HepG2 (cell line): ENCODE results near the gene F12. TPM values are rescaled to one million over a fixed set of nuclear protein-coding genes. Genes with fewer than 3 reads are reported as not detected.

ENCODE experiments used
- ATAD3A ChIP-seq: sonication (generic); formaldehyde crosslinking; IDR thresholded peaks from 2 replicates; pipeline ENCODE4 v1.4.0; 2020; ENCODE audit warnings: missing genetic modification reagents
- GATA4 ChIP-seq: sonication (generic); IDR thresholded peaks from 2 replicates; pipeline ENCODE4 v1.6.1; 2016; ENCODE audit warnings: antibody characterized with exemption, low read depth, borderline replicate concordance
- GTF2F1 ChIP-seq: fragments of 150-350 bp; IDR thresholded peaks from 2 replicates; pipeline ENCODE4 v1.6.1; 2014; ENCODE audit warnings: low read length
- MAZ ChIP-seq, 2 experiments: sonication (generic) in 1 of 2; formaldehyde crosslinking in 1 of 2; IDR thresholded peaks; 2 replicates each; pipeline versions ENCODE4 v1.5.0 to v1.6.1; 2012 to 2020; ENCODE audit warnings: low read depth in 2 of 2, mild to moderate bottlenecking in 2 of 2, borderline replicate concordance in 1 of 2, improper control_type of control experiment in 1 of 2, low read length in 1 of 2, missing genetic modification reagents in 1 of 2, moderate library complexity in 1 of 2
- NFE2L2 ChIP-seq: fragments of 150-350 bp; IDR thresholded peaks from 2 replicates; pipeline ENCODE4 v1.6.1; 2014; ENCODE audit warnings: low read length
- PAF1 ChIP-seq: IDR thresholded peaks from 2 replicates; pipeline ENCODE4 v1.6.1; 2016; ENCODE audit warnings: missing genetic modification reagents, missing compliant biosample characterization
- POLR2AphosphoS2 ChIP-seq: IDR thresholded peaks from 2 replicates; pipeline ENCODE4 v1.6.1; 2011; ENCODE audit warnings: low read depth, low read length, improper control_type of control experiment
- RERE ChIP-seq: IDR thresholded peaks from 2 replicates; pipeline ENCODE4 v1.6.1; 2016; ENCODE audit warnings: low read depth, missing genetic modification reagents, missing compliant biosample characterization
- SIX1 ChIP-seq: sonication (generic); formaldehyde crosslinking; IDR thresholded peaks from 2 replicates; pipeline ENCODE4 v1.4.0; 2020; ENCODE audit warnings: missing genetic modification reagents, borderline replicate concordance
- SNAI1 ChIP-seq: sonication (generic); formaldehyde crosslinking; IDR thresholded peaks from 2 replicates; pipeline ENCODE4 v1.5.0; 2020; ENCODE audit warnings: mild to moderate bottlenecking, missing genetic modification reagents, borderline replicate concordance
- THYN1 ChIP-seq: sonication (generic); formaldehyde crosslinking; IDR thresholded peaks from 2 replicates; pipeline ENCODE4 v1.8.1; 2023; ENCODE audit warnings: low read depth, mild to moderate bottlenecking, moderate library complexity, missing genetic modification reagents, borderline replicate concordance
- ZBTB25 ChIP-seq: IDR thresholded peaks from 2 replicates; pipeline ENCODE4 v1.6.1; 2018; ENCODE audit warnings: missing genetic modification reagents
- ZMYM2 ChIP-seq: sonication (generic); formaldehyde crosslinking; IDR thresholded peaks from 2 replicates; pipeline ENCODE4 v1.8.0; 2022; ENCODE audit warnings: mild to moderate bottlenecking, missing genetic modification reagents
- ZNF18 ChIP-seq: sonication (generic); formaldehyde crosslinking; IDR thresholded peaks from 2 replicates; pipeline ENCODE4 v1.8.0; 2022; ENCODE audit warnings: mild to moderate bottlenecking, missing genetic modification reagents; ENCODE audit not compliant: insufficient replicate concordance
- ZNF501 ChIP-seq: sonication (generic); formaldehyde crosslinking; IDR thresholded peaks from 2 replicates; pipeline ENCODE4 v1.5.1; 2020; ENCODE audit warnings: mild to moderate bottlenecking, moderate library complexity, missing genetic modification reagents
- ZNF567 ChIP-seq: sonication (generic); formaldehyde crosslinking; IDR thresholded peaks from 2 replicates; pipeline ENCODE4 v1.8.1; 2023; ENCODE audit warnings: mild to moderate bottlenecking, missing genetic modification reagents, borderline replicate concordance
- ZNF761 ChIP-seq: sonication (generic); formaldehyde crosslinking; conservative IDR thresholded peaks from 2 replicates; pipeline ENCODE4 v1.4.0; 2020; ENCODE audit warnings: mild to moderate bottlenecking, missing genetic modification reagents
- ZNF775 ChIP-seq: sonication (generic); formaldehyde crosslinking; IDR thresholded peaks from 2 replicates; pipeline ENCODE4 v1.4.0; 2020; ENCODE audit warnings: missing genetic modification reagents, mild to moderate bottlenecking, moderate library complexity, borderline replicate concordance
- ZSCAN20 ChIP-seq: sonication (generic); formaldehyde crosslinking; IDR thresholded peaks from 2 replicates; pipeline ENCODE4 v1.4.0; 2020; ENCODE audit warnings: missing genetic modification reagents, mild to moderate bottlenecking, borderline replicate concordance
- polyA plus RNA-seq, 8 experiments: library from polyadenylated mRNA; depleted of rRNA in 3 of 8; stranded (reverse) in 7 of 8; unstranded in 1 of 8; fragments of >200 nt; fragmentation: Illumina TruSeq in 4 of 8; extraction: Trizol in 4 of 8; gene quantifications; 2 replicates each; pipeline versions ENCODE4 v1.2.1 to v1.2.3, GENCODE V29; 2011 to 2016; ENCODE audit warnings: low read depth in 4 of 8, missing spikeins in 1 of 8, mixed read lengths in 1 of 8; ENCODE audit not compliant: insufficient read depth in 1 of 8
- total RNA-seq, 5 experiments: library from RNA; depleted of rRNA; stranded (reverse); fragments of >200 nt; fragmentation: Illumina TruSeq; extraction: Trizol; gene quantifications; 2 replicates each; pipeline ENCODE4 v1.2.3, GENCODE V29; 2016; ENCODE audit warnings: low read depth in 1 of 5
- TF ChIP-seq, protein P1 (sequence below): sonication (generic); formaldehyde crosslinking; IDR thresholded peaks from 2 replicates; pipeline ENCODE4 v1.4.0; 2020; ENCODE audit warnings: missing genetic modification reagents, borderline replicate concordance

Gene F12
- total and polyA plus RNA-seq, 2 of the 13 experiments (the other 11 are each of a cell fraction or from before 2014, with no cell fraction given) = 2.5 to 3.0 TPM

DNA sequence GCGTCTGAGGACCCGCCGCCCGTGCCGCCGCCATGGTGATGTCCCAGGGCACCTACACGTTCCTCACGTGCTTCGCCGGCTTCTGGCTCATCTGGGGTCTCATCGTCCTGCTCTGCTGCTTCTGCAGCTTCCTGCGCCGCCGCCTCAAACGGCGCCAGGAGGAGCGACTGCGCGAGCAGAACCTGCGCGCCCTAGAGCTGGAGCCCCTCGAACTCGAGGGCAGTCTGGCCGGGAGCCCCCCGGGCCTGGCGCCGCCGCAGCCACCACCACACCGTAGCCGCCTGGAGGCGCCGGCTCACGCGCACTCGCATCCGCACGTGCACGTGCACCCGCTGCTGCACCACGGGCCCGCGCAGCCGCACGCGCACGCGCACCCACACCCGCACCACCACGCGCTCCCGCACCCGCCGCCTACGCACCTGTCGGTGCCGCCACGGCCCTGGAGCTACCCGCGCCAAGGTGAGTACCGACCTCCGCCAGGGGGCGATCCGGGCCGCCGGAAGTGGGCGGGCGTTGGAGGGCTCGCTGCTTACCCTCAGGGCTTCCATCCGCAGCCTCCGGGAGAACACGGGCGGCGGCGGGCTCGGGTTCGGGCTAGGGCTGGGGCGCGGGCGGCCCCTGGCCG is 45.8 kb upstream of the F12 start (continued):
- TF ChIP-seq, protein P1, sequence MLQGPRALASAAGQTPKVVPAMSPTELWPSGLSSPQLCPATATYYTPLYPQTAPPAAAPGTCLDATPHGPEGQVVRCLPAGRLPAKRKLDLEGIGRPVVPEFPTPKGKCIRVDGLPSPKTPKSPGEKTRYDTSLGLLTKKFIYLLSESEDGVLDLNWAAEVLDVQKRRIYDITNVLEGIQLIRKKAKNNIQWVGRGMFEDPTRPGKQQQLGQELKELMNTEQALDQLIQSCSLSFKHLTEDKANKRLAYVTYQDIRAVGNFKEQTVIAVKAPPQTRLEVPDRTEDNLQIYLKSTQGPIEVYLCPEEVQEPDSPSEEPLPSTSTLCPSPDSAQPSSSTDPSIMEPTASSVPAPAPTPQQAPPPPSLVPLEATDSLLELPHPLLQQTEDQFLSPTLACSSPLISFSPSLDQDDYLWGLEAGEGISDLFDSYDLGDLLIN (CRISPR knock-in tag) = no peak
- TF ChIP-seq SNAI1 (CRISPR knock-in tag) (peak; percentile 72; the same call in 1 of the 2 replicates), ZNF567 (CRISPR knock-in tag) (0 out of 2 replicates have a peak, but pooled peaks have one; percentile 30), THYN1 (CRISPR knock-in tag) (peak; percentile 80; the same call in 1 of the 2 replicates), ATAD3A (no peak), POLR2AphosphoS2 (no peak), NFE2L2 (no peak), GATA4 (no peak), ZNF761 (CRISPR knock-in tag) (no peak), ZMYM2 (CRISPR knock-in tag) (no peak), ZNF775 (CRISPR knock-in tag) (no peak), PAF1 (CRISPR knock-in tag) (no peak), RERE (no peak; the same call in 1 of the 2 replicates), SIX1 (CRISPR knock-in tag) (no peak), ZBTB25 (CRISPR knock-in tag) (peak; percentile 89; the same call in 1 of the 2 replicates), ZNF18 (CRISPR knock-in tag) (no peak), GTF2F1 (no peak), ZNF501 (CRISPR knock-in tag) (peak; percentile 73), MAZ (IDR thresholded peaks at IDR 0.05; ENCODE audit: borderline replicate concordance, low read depth, low read length) (no peak; the same call in 1 of the 2 replicates), MAZ (CRISPR knock-in tag; IDR thresholded peaks at IDR 0.05; ENCODE audit: low read depth) (peak; percentile 71; the same call in 1 of the 2 replicates), ZSCAN20 (CRISPR knock-in tag) (no peak; the same call in 1 of the 2 replicates)
